HG02981 (cell line): ENCODE measurements around the gene MRPL40.

Experiments
- ATAC-seq: cut with Tn5 transposase; IDR thresholded peaks from one replicate; pipeline ENCODE4 v1.9.1; 2021; ENCODE audit warnings: mild to moderate bottlenecking, moderate library complexity; ENCODE audit not compliant: unreplicated experiment

MRPL40 gene

GRCh38 chr22:19479355-19480172 is 47.2 kb downstream of the MRPL40 start, which contains the start of gene CDC45:
CDC45 (plus strand) TSS chr22:19479920; CDS start chr22:19479969, 49 bp downstream.
- ATAC-seq = peak; percentile 83

DNA sequence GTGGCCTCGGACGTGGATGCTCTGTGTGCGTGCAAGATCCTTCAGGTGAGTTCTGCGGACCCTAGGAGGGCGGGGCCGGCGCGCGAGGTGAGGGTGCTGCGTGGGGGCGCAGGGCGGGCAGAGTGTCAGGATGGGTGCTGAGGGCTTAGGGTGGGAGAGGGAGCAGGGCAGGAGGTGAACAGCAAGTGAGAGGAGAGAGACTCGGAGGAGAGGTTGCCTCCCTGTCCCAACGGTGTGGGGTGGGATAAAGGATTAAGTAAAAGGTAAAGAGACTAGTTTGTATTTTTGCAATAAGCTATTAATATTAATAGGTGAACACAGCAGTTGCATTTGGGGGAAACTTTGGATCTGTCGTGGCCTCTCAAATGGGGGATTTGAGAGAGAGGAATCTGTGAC is 47.8 kb downstream of the MRPL40 start:
- no peak for ATAC-seq

DNA sequence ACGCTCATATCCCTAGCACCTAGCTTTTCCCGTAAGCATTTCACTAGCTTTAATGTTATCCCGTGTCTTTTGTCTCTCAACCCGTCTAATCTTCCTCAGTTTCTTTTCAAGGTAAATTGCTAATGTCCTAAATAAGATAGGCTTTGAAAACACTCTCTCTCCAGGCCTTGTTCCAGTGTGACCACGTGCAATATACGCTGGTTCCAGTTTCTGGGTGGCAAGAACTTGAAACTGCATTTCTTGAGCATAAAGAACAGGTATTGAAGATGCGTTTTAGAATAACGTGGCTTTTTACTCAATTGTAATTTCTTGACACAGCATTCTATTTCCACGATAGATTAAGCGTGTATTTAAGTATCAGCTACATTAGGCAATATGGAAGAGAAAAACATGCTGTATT is 48.4 kb downstream of the MRPL40 start:
- no peak for ATAC-seq

- no peak for ATAC-seq
Observed at GRCh38 chr22:19482297-19482696, 50.0 kb downstream of the MRPL40 start.

- ATAC-seq = no peak
Observed at GRCh38 chr22:19483481-19484244, 51.3 kb downstream of the MRPL40 start.
